ENCODE results near the gene TSPAN2. TPM values are rescaled to one million over a fixed set of nuclear protein-coding genes. Genes with fewer than 3 reads are reported as not detected.

The TSPAN2 gene
- total RNA-seq (1 to 10 TPM; 1.6 to 7.2 (median 2.6) TPM), polyA plus RNA-seq (10 to 100 TPM in 1 of 2 donors, 1 to 10 TPM in 1; 1.7 to 10.2 TPM)

- ATAC-seq: peak; percentile 72 to 81 (median 80)
- WGBS, 2 donors: 2 to 5% methylated on average over 49 to 68 of the region's 68 CpGs
- Histone ChIP-seq H3K4me1 (no peaks in the 10 kb centered on the region), H3K27ac (peak within 1 kb of the TSS in 2 of 4 donors; percentile 17 to 24), H3K27me3 (no peaks in the 10 kb centered on the region), H3K36me3 (no peaks in the 10 kb centered on the region), H3K9me3 (no peaks in the 10 kb centered on the region), H3K4me3 (peak within 1 kb of the TSS; percentile 24 to 71 (median 51))
- no peak for FAIRE-seq
- DNase-seq: peak; percentile 21 to 78 (median 48)
- no peak for TF ChIP-seq CTCF (IDR thresholded peaks at IDR 0.05)
- intact Hi-C loops (cut with DNase I): no loop called here
Measured at GRCh38 chr1:115089420-115090185, at the start of gene TSPAN2. Gene TSPAN2 (minus strand): TSS chr1:115089503. CDS start chr1:115089432, 71 bp downstream.

- FAIRE-seq (peak; percentile 54), ATAC-seq (peak; percentile 98 to 100 (median 98))
- intact Hi-C loops (cut with DNase I): loop anchor here in 2 of 3 donors (5.0 kb wide), 2 partner anchors 328 to 458 kb away; no protein-coding TSS in a partner anchor
Measured at GRCh38 chr1:115138973-115139372, 49.7 kb upstream of the TSPAN2 start.

DNA sequence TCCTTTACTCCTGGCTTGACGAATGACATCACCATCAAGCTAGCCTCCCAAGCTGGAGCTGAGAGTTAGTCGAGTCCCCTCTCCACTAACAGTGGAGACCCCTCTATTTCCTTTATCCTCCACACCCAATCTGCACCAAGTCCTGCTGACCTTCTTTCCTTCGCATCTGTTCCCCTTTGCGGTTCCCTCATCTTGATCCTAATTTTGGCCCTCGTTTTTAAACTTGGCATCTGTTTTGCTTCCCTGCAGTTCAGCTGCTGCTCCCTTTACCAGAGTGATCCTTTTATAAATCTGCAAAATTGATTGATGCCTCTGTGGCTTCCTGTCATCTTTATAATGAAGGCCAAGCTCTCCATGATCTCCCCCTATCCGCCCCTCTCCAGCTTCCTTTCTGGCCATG, 49.0 kb upstream of the TSPAN2 start:
- no peak for TF ChIP-seq CTCF (IDR thresholded peaks at IDR 0.05)
- H3K4me3 ChIP-seq: no peak overlapping the region
- no peaks in the 10 kb centered on the region for H3K27me3 ChIP-seq
- no peak overlapping the region for H3K27ac ChIP-seq
- DNase-seq (no peak), FAIRE-seq (no peak), ATAC-seq (no peak)
- 45 to 51% methylated on average over 6 of the region's 6 CpGs for WGBS, 2 donors
- no peaks in the 10 kb centered on the region for H3K36me3 ChIP-seq
- no peaks in the 10 kb centered on the region for H3K4me1 ChIP-seq
- no peaks in the 10 kb centered on the region for H3K9me3 ChIP-seq
- intact Hi-C loops (cut with DNase I): loop anchor here in 2 of 3 donors (5.0 kb wide), 2 partner anchors 329 to 459 kb away; no protein-coding TSS in a partner anchor

More at GRCh38 chr1:115138973-115139372, 49.7 kb upstream of the TSPAN2 start:
- Histone ChIP-seq H3K27me3 (no peaks in the 10 kb centered on the region), H3K9me3 (no peaks in the 10 kb centered on the region), H3K4me1 (no peaks in the 10 kb centered on the region), H3K4me3 (no peak overlapping the region), H3K27ac (no peak overlapping the region), H3K36me3 (no peaks in the 10 kb centered on the region)
- 5 to 6% methylated on average over 13 of the region's 13 CpGs for WGBS, 2 donors
- peak; percentile 74 to 94 (median 86) for DNase-seq
- TF ChIP-seq CTCF (IDR thresholded peaks at IDR 0.05): peak; percentile 59 to 85 (median 79)

GRCh38 chr1:115137191-115137590, 47.9 kb upstream of the TSPAN2 start:
- FAIRE-seq (no peak), DNase-seq (no peak), ATAC-seq (no peak)
- no peak overlapping the region for H3K27ac ChIP-seq
- no peak for TF ChIP-seq CTCF (IDR thresholded peaks at IDR 0.05)
- no peaks in the 10 kb centered on the region for H3K9me3 ChIP-seq
- WGBS, 2 donors: 26 to 39% methylated on average over 1 of the region's 1 CpG
- H3K27me3 ChIP-seq: no peaks in the 10 kb centered on the region
- H3K36me3 ChIP-seq: no peaks in the 10 kb centered on the region
- intact Hi-C loops (cut with DNase I): loop anchor here in 2 of 3 donors (5.0 kb wide), 2 partner anchors 330 to 460 kb away; no protein-coding TSS in a partner anchor
- H3K4me1 ChIP-seq: no peaks in the 10 kb centered on the region
- no peak overlapping the region for H3K4me3 ChIP-seq

GRCh38 chr1:115136706-115137105, 47.4 kb upstream of the TSPAN2 start:
- DNase-seq (no peak), FAIRE-seq (no peak)
- H3K4me3 ChIP-seq: no peak overlapping the region

More at GRCh38 chr1:115136706-115137105, 47.4 kb upstream of the TSPAN2 start:
- no peak overlapping the region for H3K27ac ChIP-seq
- no peaks in the 10 kb centered on the region for H3K9me3 ChIP-seq
- no peak for ATAC-seq
- no peaks in the 10 kb centered on the region for H3K36me3 ChIP-seq
- no peaks in the 10 kb centered on the region for H3K27me3 ChIP-seq
- intact Hi-C loops (cut with DNase I): loop anchor here in 2 of 3 donors (5.0 kb wide), 2 partner anchors 331 to 461 kb away; no protein-coding TSS in a partner anchor
- TF ChIP-seq CTCF (IDR thresholded peaks at IDR 0.05): no peak
- no peaks in the 10 kb centered on the region for H3K4me1 ChIP-seq
